CD14-positive monocyte (primary cell): Measurements from ENCODE around the gene ABCC9. TPM values are rescaled to one million over a fixed set of nuclear protein-coding genes. Genes with fewer than 3 reads are reported as not detected.

Experiments used
- DNase-seq, 3 donors: peaks; one replicate each; pipeline ENCODE4 v3.0.0-alpha.2; 2011 to 2022
- H2AFZ ChIP-seq: 2 replicates; pipeline ENCODE4 v1.6.0; 2012; ENCODE audit warnings: mild to moderate bottlenecking, low read depth, low read length, inconsistent platforms; ENCODE audit not compliant: insufficient read depth, poor library complexity, severe bottlenecking
- H3K27ac ChIP-seq, 2 donors: 1 replicate in 1 of 2; 2 replicates in 1 of 2; pipeline ENCODE4 v1.5.1; 2012 to 2013; ENCODE audit warnings: low read length in 2 of 2, control low read depth in 1 of 2, inconsistent platforms in 1 of 2, low read depth in 1 of 2, mild to moderate bottlenecking in 1 of 2
- H3K27me3 ChIP-seq, 2 donors: one replicate each; pipeline versions ENCODE4 v1.6.0 to v1.6.1; 2011 to 2013; ENCODE audit warnings: low read length in 2 of 2; ENCODE audit not compliant: control insufficient read depth in 2 of 2, insufficient read depth in 2 of 2
- H3K36me3 ChIP-seq, 2 donors: replicated peaks in 1 of 2; 1 replicate in 1 of 2; 2 replicates in 1 of 2; pipeline versions ENCODE4 v1.5.1 to v1.6.1; 2012 to 2013; ENCODE audit warnings: low read length in 2 of 2, control low read depth in 1 of 2, inconsistent platforms in 1 of 2, mild to moderate bottlenecking in 1 of 2; ENCODE audit not compliant: insufficient read depth in 2 of 2, control insufficient read depth in 1 of 2
- H3K4me1 ChIP-seq, 2 donors: 1 replicate in 1 of 2; 2 replicates in 1 of 2; pipeline versions ENCODE4 v1.5.1 to v1.6.1; 2012 to 2013; ENCODE audit warnings: low read length in 2 of 2, control low read depth in 1 of 2, inconsistent platforms in 1 of 2, mild to moderate bottlenecking in 1 of 2, moderate library complexity in 1 of 2; ENCODE audit not compliant: insufficient read depth in 2 of 2, control insufficient read depth in 1 of 2
- H3K4me2 ChIP-seq: replicated peaks from 2 replicates; pipeline ENCODE3; 2012; ENCODE audit warnings: low read length, moderate library complexity, mild to moderate bottlenecking; ENCODE audit not compliant: poor library complexity, severe bottlenecking; ENCODE audit errors: extremely low read depth
- H3K4me3 ChIP-seq, 3 experiments: fragments of 200-600 bp in 1 of 3; sonication (generic) in 1 of 3; replicated peaks in 1 of 3; 1 replicate in 2 of 3; 2 replicates in 1 of 3; pipeline ENCODE4 v1.5.1; 2011 to 2013; ENCODE audit warnings: low read length in 3 of 3, mild to moderate bottlenecking in 3 of 3, control low read depth in 2 of 3, low read depth in 2 of 3, inconsistent platforms in 1 of 3, moderate library complexity in 1 of 3
- H3K79me2 ChIP-seq: 2 replicates; pipeline ENCODE4 v1.6.0; 2012; ENCODE audit warnings: mild to moderate bottlenecking, control low read depth, inconsistent platforms, low read length, moderate library complexity; ENCODE audit not compliant: insufficient read depth
- H3K9ac ChIP-seq: 2 replicates; pipeline ENCODE4 v1.6.0; 2017; ENCODE audit warnings: low read length, mild to moderate bottlenecking; ENCODE audit not compliant: insufficient read depth, poor library complexity, severe bottlenecking
- H3K9me3 ChIP-seq, 2 donors: replicated peaks in 1 of 2; 1 replicate in 1 of 2; 2 replicates in 1 of 2; pipeline versions ENCODE4 v1.5.1 to v1.6.1; 2012 to 2013; ENCODE audit warnings: low read length in 2 of 2, control low read depth in 1 of 2; ENCODE audit not compliant: control insufficient read depth in 1 of 2, insufficient read depth in 1 of 2
- H4K20me1 ChIP-seq: 2 replicates; pipeline ENCODE4 v1.6.0; 2012; ENCODE audit warnings: mild to moderate bottlenecking, low read length, control low read depth, moderate library complexity; ENCODE audit not compliant: insufficient read depth
- H3K27ac Mint-ChIP-seq, 7 donors: one replicate each; pipeline ENCODE4 v1.8.0; 2020; ENCODE audit warnings: mild to moderate bottlenecking in 7 of 7, mixed read lengths in 7 of 7, moderate library complexity in 6 of 7, inconsistent platforms in 2 of 7
- H3K27me3 Mint-ChIP-seq, 3 donors: one replicate each; pipeline ENCODE4 v1.8.0; 2021 to 2022; ENCODE audit warnings: low read depth in 3 of 3, mild to moderate bottlenecking in 3 of 3, mixed read lengths in 3 of 3, moderate library complexity in 3 of 3, inconsistent platforms in 1 of 3
- H3K36me3 Mint-ChIP-seq, 2 donors: one replicate each; pipeline ENCODE4 v1.8.0; 2020; ENCODE audit warnings: mixed read lengths in 2 of 2, inconsistent platforms in 1 of 2, mild to moderate bottlenecking in 1 of 2
- H3K4me1 Mint-ChIP-seq: one replicate; pipeline ENCODE4 v1.8.0; 2020; ENCODE audit warnings: mild to moderate bottlenecking, mixed read lengths
- H3K4me3 Mint-ChIP-seq, 2 donors: one replicate each; pipeline ENCODE4 v1.8.0; 2020; ENCODE audit warnings: mild to moderate bottlenecking in 2 of 2, mixed read lengths in 2 of 2, moderate library complexity in 1 of 2
- H3K9me3 Mint-ChIP-seq, 7 donors: one replicate each; pipeline ENCODE4 v1.8.0; 2020 to 2022; ENCODE audit warnings: mixed read lengths in 7 of 7, mild to moderate bottlenecking in 6 of 7, moderate library complexity in 6 of 7, inconsistent platforms in 2 of 7
- WGBS: methylation state at CpG from one replicate; pipeline ENCODE4 v1.1.5; 2013; ENCODE audit warnings: missing lambda C conversion rate; ENCODE audit not compliant: insufficient coverage; 5-methylcytosine and 5-hydroxymethylcytosine counted together
- intact Hi-C, 2 donors: fragments of 100-400 bp; cut with micrococcal nuclease; formaldehyde crosslinking; loops; one replicate each; pipeline versions ENCODE4 v1.15.0 to v1.15.1; 2023
- polyA plus RNA-seq, 3 donors: library from polyadenylated mRNA; depleted of rRNA in 1 of 3; unstranded in 2 of 3; stranded (reverse) in 1 of 3; fragments of 300-500 nt in 2 of 3; fragments of >200 nt in 1 of 3; fragmentation: Illumina TruSeq in 2 of 3; gene quantifications; 1 replicate in 2 of 3; 2 replicates in 1 of 3; pipeline ENCODE4 v1.2.3, GENCODE V29; 2012 to 2021
- TF ChIP-seq, protein P1 (sequence below): fragments of 200-600 bp; IDR thresholded peaks from one replicate; pipeline ENCODE4 v1.8.0; 2022; ENCODE audit warnings: antibody characterized with exemption, mild to moderate bottlenecking

Gene ABCC9
- polyA plus RNA-seq, 3 donors, result not detected

DNA sequence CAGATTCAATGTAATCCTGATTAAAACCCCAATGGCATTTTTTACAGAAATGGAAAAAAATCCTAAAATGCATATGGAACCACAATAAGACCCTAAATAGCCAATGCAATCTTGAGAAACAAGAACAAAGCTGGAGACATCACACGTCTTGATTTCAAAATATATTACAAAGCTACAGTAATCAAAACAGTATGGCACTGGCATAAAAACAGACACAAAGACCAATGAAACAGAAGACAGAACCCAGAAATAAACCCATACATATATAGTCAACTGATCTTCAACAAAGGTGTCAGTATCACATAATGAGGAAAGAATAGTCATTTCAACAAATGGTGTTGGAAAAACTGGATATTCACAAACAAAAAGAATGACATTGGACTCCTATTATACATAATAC is 9.4 kb upstream of the ABCC9 start:
- Histone ChIP-seq H3K9me3 (peaks cover 8 to 10% of the 10 kb centered on the region in 2 donors), H3K9ac (no peak overlapping the region), H4K20me1 (no peaks in the 10 kb centered on the region), H3K27ac (no peak overlapping the region), H3K79me2 (no peaks in the 10 kb centered on the region), H3K4me2 (no peak overlapping the region), H3K4me3 (no peak overlapping the region), H3K4me1 (no peaks in the 10 kb centered on the region), H2AFZ (no peak overlapping the region), H3K36me3 (no peaks in the 10 kb centered on the region), H3K27me3 (no peaks in the 10 kb centered on the region)
- peaks cover 4 to 15% (median 12%) of the 10 kb centered on the region in 7 donors for H3K9me3 Mint-ChIP-seq
- DNase-seq, result no peak
- intact Hi-C loops, result no loop called here
- no peak overlapping the region for H3K27ac Mint-ChIP-seq
- no peaks in the 10 kb centered on the region for H3K36me3 Mint-ChIP-seq
- no peaks in the 10 kb centered on the region for H3K4me1 Mint-ChIP-seq
- TF ChIP-seq, protein P1, sequence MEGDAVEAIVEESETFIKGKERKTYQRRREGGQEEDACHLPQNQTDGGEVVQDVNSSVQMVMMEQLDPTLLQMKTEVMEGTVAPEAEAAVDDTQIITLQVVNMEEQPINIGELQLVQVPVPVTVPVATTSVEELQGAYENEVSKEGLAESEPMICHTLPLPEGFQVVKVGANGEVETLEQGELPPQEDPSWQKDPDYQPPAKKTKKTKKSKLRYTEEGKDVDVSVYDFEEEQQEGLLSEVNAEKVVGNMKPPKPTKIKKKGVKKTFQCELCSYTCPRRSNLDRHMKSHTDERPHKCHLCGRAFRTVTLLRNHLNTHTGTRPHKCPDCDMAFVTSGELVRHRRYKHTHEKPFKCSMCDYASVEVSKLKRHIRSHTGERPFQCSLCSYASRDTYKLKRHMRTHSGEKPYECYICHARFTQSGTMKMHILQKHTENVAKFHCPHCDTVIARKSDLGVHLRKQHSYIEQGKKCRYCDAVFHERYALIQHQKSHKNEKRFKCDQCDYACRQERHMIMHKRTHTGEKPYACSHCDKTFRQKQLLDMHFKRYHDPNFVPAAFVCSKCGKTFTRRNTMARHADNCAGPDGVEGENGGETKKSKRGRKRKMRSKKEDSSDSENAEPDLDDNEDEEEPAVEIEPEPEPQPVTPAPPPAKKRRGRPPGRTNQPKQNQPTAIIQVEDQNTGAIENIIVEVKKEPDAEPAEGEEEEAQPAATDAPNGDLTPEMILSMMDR, result no peak
- no peak overlapping the region for H3K4me3 Mint-ChIP-seq
- peaks cover 0 to 2% (median 2%) of the 10 kb centered on the region in 3 donors for H3K27me3 Mint-ChIP-seq
- WGBS, result 80% methylated on average over 1 of the region's 1 CpG

DNA sequence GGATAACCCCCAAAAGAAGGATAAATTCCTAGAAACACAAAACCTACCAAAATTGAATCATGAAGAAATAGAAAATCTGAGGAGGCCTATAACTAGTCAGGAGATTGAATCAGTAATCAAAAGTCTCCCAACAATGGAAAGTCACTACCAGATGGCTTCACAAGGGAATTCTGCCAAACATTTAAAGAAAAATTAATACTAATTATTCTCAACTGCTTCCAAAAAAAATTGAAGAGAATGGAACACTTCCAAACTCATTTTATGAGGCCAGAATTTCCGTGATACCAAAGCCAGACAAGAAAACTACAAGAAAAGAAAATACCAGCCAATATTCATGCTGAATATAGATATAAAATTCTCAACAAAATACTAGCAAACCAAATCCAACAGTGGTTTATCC is 7.8 kb upstream of the ABCC9 start:
- Histone ChIP-seq H3K4me2 (no peak overlapping the region), H4K20me1 (no peaks in the 10 kb centered on the region), H3K36me3 (no peaks in the 10 kb centered on the region), H3K79me2 (no peaks in the 10 kb centered on the region), H3K9ac (no peak overlapping the region), H3K27ac (no peak overlapping the region), H3K4me1 (no peaks in the 10 kb centered on the region), H2AFZ (no peak overlapping the region), H3K9me3 (peaks cover 8 to 10% of the 10 kb centered on the region in 2 donors), H3K27me3 (peaks cover 0 to 2% of the 10 kb centered on the region in 2 donors), H3K4me3 (no peak overlapping the region)
- TF ChIP-seq, protein P1, result no peak
- no peak for DNase-seq
- Mint-ChIP-seq H3K9me3 (peaks cover 4 to 19% (median 13%) of the 10 kb centered on the region in 7 donors), H3K27me3 (peaks cover 3 to 5% (median 5%) of the 10 kb centered on the region in 3 donors), H3K27ac (no peak overlapping the region), H3K36me3 (no peaks in the 10 kb centered on the region), H3K4me3 (no peak overlapping the region), H3K4me1 (no peaks in the 10 kb centered on the region)
- no CpG with 5 or more reads among the region's 1 CpG for WGBS
- intact Hi-C loops, result no loop called here
